Gastrocnemius medialis (tissue), 4 donors: ENCODE data around the gene USP31.
A peak's percentile ranks its signal among the peaks of the same experiment; 100 is the strongest.

Experiments used
- POLR2A ChIP-seq, 2 donors: fragments of 450-650 bp; IDR thresholded peaks; one replicate each; pipeline ENCODE4 v1.6.1; 2017; ENCODE audit warnings: antibody characterized with exemption in 2 of 2, mild to moderate bottlenecking in 2 of 2, moderate library complexity in 2 of 2
- TF ChIP-seq, protein P1 (sequence below), 5 experiments: fragments of 450-650 bp in 3 of 5; fragments of 200-600 bp in 2 of 5; sonication (generic) in 2 of 5; IDR thresholded peaks in 4 of 5; conservative IDR thresholded peaks in 1 of 5; 1 replicate in 4 of 5; 2 replicates in 1 of 5; pipeline ENCODE4 v1.5.1; 2016 to 2019; ENCODE audit warnings: antibody characterized with exemption in 5 of 5, mild to moderate bottlenecking in 3 of 5, moderate library complexity in 3 of 5

DNA sequence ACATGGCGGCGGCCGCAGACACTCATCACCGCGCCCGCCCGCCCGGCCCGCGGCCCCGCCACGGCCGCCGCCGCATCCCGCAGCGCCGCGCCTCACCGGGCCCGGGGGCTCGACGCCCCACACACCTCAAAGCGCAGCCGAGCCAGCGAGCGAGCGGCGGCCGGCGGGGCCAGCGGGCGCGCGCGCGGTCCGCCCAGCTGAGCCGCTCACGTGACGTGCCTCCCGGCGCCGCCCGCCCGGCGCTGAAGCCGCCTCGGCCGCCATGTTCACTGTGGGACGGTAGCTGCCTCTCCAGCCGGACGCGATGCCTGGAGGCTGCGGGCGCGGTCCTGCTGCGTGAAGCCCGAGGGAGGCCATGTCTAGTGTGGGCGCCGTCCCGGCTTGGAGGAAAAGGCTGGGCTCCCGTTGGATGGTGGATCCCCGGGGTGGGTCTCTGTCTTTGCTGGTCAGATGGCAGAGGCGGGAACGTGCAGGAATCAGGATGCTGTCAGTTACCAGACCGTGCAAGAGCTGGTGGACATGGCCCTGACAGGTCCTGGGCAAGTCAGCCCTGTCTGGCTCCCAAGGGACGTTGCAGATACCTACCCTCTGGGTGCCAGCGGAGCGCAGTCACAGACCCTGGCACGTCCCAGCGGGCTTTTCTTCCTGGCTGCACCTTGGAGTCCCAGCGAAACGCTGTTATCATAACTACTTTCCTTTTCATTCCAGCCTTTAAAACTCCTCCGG lies at the start of gene USP31:
- TF ChIP-seq, protein P1, sequence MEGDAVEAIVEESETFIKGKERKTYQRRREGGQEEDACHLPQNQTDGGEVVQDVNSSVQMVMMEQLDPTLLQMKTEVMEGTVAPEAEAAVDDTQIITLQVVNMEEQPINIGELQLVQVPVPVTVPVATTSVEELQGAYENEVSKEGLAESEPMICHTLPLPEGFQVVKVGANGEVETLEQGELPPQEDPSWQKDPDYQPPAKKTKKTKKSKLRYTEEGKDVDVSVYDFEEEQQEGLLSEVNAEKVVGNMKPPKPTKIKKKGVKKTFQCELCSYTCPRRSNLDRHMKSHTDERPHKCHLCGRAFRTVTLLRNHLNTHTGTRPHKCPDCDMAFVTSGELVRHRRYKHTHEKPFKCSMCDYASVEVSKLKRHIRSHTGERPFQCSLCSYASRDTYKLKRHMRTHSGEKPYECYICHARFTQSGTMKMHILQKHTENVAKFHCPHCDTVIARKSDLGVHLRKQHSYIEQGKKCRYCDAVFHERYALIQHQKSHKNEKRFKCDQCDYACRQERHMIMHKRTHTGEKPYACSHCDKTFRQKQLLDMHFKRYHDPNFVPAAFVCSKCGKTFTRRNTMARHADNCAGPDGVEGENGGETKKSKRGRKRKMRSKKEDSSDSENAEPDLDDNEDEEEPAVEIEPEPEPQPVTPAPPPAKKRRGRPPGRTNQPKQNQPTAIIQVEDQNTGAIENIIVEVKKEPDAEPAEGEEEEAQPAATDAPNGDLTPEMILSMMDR (IDR thresholded peaks at IDR 0.05 in 4 of 5, conservative IDR thresholded peaks at IDR 0.05 in 1 of 5), result no peak
- TF ChIP-seq POLR2A (IDR thresholded peaks at IDR 0.05), result peak; percentile 77 to 79
